GM12878 (cell line): Measurements from ENCODE around the gene ADAMTS4.

ENCODE experiments used
- CREB1 ChIP-seq: IDR thresholded peaks from 2 replicates; pipeline ENCODE4 v1.6.1; 2012; ENCODE audit warnings: low read depth, mild to moderate bottlenecking, inconsistent platforms
- EZH2 ChIP-seq: IDR thresholded peaks from 2 replicates; pipeline ENCODE4 v1.6.1; 2012; ENCODE audit warnings: low read depth, mild to moderate bottlenecking, control low read depth, inconsistent platforms, low read length, borderline replicate concordance; ENCODE audit not compliant: control insufficient read depth
- PML ChIP-seq: IDR thresholded peaks from 2 replicates; pipeline ENCODE4 v1.6.1; 2012; ENCODE audit warnings: low read length, inconsistent platforms
- POLR2A ChIP-seq: IDR thresholded peaks from 2 replicates; pipeline ENCODE4 v1.6.1; 2011; ENCODE audit warnings: low read depth, mild to moderate bottlenecking, low read length
- RAD21 ChIP-seq: IDR thresholded peaks from 2 replicates; pipeline ENCODE4 v1.6.1; 2011; ENCODE audit warnings: mild to moderate bottlenecking, low read depth, low read length, moderate library complexity; ENCODE audit not compliant: insufficient read depth
- RCOR1 ChIP-seq: conservative IDR thresholded peaks from 2 replicates; pipeline ENCODE4 v1.6.1; 2012; ENCODE audit warnings: low read depth, low read length, improper control_type of control experiment
- SMC3 ChIP-seq: IDR thresholded peaks from 2 replicates; pipeline ENCODE4 v1.6.1; 2011; ENCODE audit warnings: low read length, improper control_type of control experiment, borderline replicate concordance
- TF ChIP-seq, protein P1 (sequence below), 3 experiments: IDR thresholded peaks in 2 of 3; conservative IDR thresholded peaks in 1 of 3; 2 replicates each; pipeline ENCODE4 v1.5.1; 2011; ENCODE audit warnings: low read depth in 3 of 3, low read length in 3 of 3, mild to moderate bottlenecking in 3 of 3, control low read depth in 2 of 3, moderate library complexity in 2 of 3, inconsistent platforms in 1 of 3, mixed read lengths in 1 of 3; ENCODE audit not compliant: control insufficient read depth in 2 of 3, insufficient read depth in 1 of 3; ENCODE audit errors: extremely low read depth in 1 of 3
- TF ChIP-seq, protein P2 (sequence below): IDR thresholded peaks from 2 replicates; pipeline ENCODE4 v1.6.1; 2012; ENCODE audit warnings: low read length, inconsistent platforms
- TF ChIP-seq, protein P3 (sequence below): fragments of 450-650 bp; IDR thresholded peaks from 2 replicates; pipeline ENCODE4 v1.6.1; 2017; ENCODE audit warnings: antibody characterized with exemption, mild to moderate bottlenecking, moderate library complexity

DNA sequence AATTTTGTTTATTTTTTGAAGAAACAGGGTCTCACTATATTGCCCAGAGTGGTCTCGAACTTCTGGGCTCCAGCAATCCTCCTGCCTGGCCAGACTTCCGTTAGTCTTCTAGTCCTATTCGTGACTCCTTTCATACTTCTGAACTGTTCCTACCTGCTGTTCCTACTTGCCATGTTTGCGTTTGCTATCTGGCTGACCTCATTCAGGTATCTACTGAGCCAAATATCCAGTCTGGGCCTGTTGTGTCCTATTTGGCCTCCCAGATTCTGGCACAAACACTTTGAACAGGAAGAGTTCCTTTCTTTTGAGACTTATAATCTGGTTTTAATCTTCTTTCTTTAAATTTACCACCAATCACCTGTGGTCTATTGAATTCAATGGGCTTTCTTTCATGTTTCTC is 46.0 kb upstream of the ADAMTS4 start:
- TF ChIP-seq, protein P1, sequence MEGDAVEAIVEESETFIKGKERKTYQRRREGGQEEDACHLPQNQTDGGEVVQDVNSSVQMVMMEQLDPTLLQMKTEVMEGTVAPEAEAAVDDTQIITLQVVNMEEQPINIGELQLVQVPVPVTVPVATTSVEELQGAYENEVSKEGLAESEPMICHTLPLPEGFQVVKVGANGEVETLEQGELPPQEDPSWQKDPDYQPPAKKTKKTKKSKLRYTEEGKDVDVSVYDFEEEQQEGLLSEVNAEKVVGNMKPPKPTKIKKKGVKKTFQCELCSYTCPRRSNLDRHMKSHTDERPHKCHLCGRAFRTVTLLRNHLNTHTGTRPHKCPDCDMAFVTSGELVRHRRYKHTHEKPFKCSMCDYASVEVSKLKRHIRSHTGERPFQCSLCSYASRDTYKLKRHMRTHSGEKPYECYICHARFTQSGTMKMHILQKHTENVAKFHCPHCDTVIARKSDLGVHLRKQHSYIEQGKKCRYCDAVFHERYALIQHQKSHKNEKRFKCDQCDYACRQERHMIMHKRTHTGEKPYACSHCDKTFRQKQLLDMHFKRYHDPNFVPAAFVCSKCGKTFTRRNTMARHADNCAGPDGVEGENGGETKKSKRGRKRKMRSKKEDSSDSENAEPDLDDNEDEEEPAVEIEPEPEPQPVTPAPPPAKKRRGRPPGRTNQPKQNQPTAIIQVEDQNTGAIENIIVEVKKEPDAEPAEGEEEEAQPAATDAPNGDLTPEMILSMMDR (IDR thresholded peaks at IDR 0.05 in 2 of 3, conservative IDR thresholded peaks at IDR 0.05 in 1 of 3; ENCODE audit: control insufficient read depth in 2 of 3, extremely low read depth in 1 of 3, insufficient read depth in 1 of 3, low read depth in 3 of 3, low read length in 3 of 3): no peak
- TF ChIP-seq, protein P2, sequence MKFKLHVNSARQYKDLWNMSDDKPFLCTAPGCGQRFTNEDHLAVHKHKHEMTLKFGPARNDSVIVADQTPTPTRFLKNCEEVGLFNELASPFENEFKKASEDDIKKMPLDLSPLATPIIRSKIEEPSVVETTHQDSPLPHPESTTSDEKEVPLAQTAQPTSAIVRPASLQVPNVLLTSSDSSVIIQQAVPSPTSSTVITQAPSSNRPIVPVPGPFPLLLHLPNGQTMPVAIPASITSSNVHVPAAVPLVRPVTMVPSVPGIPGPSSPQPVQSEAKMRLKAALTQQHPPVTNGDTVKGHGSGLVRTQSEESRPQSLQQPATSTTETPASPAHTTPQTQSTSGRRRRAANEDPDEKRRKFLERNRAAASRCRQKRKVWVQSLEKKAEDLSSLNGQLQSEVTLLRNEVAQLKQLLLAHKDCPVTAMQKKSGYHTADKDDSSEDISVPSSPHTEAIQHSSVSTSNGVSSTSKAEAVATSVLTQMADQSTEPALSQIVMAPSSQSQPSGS: no peak
- TF ChIP-seq RAD21 (no peak), PML (no peak), RCOR1 (no peak), POLR2A (no peak), CREB1 (no peak), SMC3 (no peak), EZH2 (no peak)
- TF ChIP-seq, protein P3, sequence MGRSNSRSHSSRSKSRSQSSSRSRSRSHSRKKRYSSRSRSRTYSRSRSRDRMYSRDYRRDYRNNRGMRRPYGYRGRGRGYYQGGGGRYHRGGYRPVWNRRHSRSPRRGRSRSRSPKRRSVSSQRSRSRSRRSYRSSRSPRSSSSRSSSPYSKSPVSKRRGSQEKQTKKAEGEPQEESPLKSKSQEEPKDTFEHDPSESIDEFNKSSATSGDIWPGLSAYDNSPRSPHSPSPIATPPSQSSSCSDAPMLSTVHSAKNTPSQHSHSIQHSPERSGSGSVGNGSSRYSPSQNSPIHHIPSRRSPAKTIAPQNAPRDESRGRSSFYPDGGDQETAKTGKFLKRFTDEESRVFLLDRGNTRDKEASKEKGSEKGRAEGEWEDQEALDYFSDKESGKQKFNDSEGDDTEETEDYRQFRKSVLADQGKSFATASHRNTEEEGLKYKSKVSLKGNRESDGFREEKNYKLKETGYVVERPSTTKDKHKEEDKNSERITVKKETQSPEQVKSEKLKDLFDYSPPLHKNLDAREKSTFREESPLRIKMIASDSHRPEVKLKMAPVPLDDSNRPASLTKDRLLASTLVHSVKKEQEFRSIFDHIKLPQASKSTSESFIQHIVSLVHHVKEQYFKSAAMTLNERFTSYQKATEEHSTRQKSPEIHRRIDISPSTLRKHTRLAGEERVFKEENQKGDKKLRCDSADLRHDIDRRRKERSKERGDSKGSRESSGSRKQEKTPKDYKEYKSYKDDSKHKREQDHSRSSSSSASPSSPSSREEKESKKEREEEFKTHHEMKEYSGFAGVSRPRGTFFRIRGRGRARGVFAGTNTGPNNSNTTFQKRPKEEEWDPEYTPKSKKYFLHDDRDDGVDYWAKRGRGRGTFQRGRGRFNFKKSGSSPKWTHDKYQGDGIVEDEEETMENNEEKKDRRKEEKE: no peak
